Body of pancreas (tissue), 4 donors: ENCODE results near the gene PAM.

Source experiments
- POLR2A ChIP-seq, 3 donors: fragments of 450-650 bp; IDR thresholded peaks; one replicate each; pipeline ENCODE4 v1.6.1; 2016; ENCODE audit warnings: antibody characterized with exemption in 3 of 3, mild to moderate bottlenecking in 2 of 3
- TF ChIP-seq, protein P1 (sequence below), 7 experiments: fragments of 450-650 bp in 4 of 7; fragments of 200-600 bp in 3 of 7; sonication (generic) in 3 of 7; IDR thresholded peaks; one replicate each; pipeline ENCODE4 v1.5.1; 2016 to 2019; ENCODE audit warnings: antibody characterized with exemption in 7 of 7

DNA sequence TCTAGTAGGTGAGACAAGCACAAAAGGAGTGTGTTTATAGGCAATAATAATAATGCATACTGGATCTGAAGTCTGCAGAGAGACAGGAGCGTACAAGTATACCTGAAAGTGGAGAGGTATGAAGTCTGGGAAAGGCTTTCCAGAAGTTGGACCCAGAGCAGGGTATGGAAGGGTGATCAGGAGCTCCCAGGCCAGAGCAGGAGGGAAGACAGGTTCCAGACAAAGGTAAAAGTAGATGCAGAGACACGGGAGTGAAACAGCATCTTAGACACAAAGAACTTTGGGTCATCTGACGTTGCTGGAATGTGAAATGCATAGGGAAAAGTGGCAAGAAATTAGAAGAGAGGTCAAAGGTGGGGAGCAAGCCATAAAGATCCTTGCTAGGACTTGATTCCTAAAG is 175.1 kb downstream of the PAM start:
- TF ChIP-seq, protein P1, sequence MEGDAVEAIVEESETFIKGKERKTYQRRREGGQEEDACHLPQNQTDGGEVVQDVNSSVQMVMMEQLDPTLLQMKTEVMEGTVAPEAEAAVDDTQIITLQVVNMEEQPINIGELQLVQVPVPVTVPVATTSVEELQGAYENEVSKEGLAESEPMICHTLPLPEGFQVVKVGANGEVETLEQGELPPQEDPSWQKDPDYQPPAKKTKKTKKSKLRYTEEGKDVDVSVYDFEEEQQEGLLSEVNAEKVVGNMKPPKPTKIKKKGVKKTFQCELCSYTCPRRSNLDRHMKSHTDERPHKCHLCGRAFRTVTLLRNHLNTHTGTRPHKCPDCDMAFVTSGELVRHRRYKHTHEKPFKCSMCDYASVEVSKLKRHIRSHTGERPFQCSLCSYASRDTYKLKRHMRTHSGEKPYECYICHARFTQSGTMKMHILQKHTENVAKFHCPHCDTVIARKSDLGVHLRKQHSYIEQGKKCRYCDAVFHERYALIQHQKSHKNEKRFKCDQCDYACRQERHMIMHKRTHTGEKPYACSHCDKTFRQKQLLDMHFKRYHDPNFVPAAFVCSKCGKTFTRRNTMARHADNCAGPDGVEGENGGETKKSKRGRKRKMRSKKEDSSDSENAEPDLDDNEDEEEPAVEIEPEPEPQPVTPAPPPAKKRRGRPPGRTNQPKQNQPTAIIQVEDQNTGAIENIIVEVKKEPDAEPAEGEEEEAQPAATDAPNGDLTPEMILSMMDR (IDR thresholded peaks at IDR 0.05): no peak
- no peak for TF ChIP-seq POLR2A (IDR thresholded peaks at IDR 0.05)
